HepG2 (cell line): Measurements from ENCODE around the gene NR2F1. TPM values are rescaled to one million over a fixed set of nuclear protein-coding genes. Genes with fewer than 3 reads are reported as not detected.

Source experiments
- ATAC-seq: fragments of 200-7000 bp; cut with Tn5 transposase; 3 replicates; pipeline ENCODE4 v1.9.1; 2020; ENCODE audit warnings: mild to moderate bottlenecking, moderate library complexity
- BruUV-seq: library from RNA; stranded (reverse); fragments of 400-500 nt; replicated peaks from 2 replicates; lab custom pipeline; 2021; lab: Mats Ljungman, UMichigan
- CTCF ChIA-PET: fragments of 300-600 bp; formaldehyde crosslinking; extraction: SDS; loops from one replicate; lab custom pipeline; 2021; ENCODE audit warnings: low total read pairs, inconsistent platforms, low intra/inter-chr PET ratio; lab: Yijun Ruan, JAX
- POLR2A ChIA-PET: fragments of 350-600 bp; sonication (Branson Sonifier 250); formaldehyde crosslinking; loops from one replicate; lab custom pipeline; 2020; ENCODE audit warnings: antibody characterized with exemption, inconsistent platforms; lab: Yijun Ruan, JAX
- DNase-seq: peaks from one replicate; pipeline ENCODE4 v3.0.0-alpha.2; 2015; ENCODE audit warnings: low spot score
- FAIRE-seq: peaks from 3 replicates; lab custom pipeline; 2011; peaks lifted over from hg19 to GRCh38; lab: Jason Lieb, UNC
- H2AFZ ChIP-seq: one replicate; pipeline ENCODE4 v1.6.1; 2011; ENCODE audit warnings: low read length, inconsistent platforms
- H3K27ac ChIP-seq: fragments of 300-600 bp; 3 replicates; pipeline ENCODE4 v1.8.0; 2011; ENCODE audit warnings: mixed run types, mild to moderate bottlenecking, mixed read lengths, low read length, inconsistent platforms; ENCODE audit not compliant: insufficient read depth; ENCODE audit errors: extremely low read length
- H3K27me3 ChIP-seq, 2 experiments: fragments of 200-600 bp in 1 of 2; 2 replicates in 1 of 2; 3 replicates in 1 of 2; pipeline versions ENCODE4 v1.6.0 to v1.8.0; 2011; ENCODE audit warnings: low read length in 2 of 2, mild to moderate bottlenecking in 2 of 2, moderate library complexity in 2 of 2, inconsistent platforms in 1 of 2; ENCODE audit not compliant: insufficient read depth in 2 of 2, control insufficient read depth in 1 of 2
- H3K36me3 ChIP-seq, 2 experiments: fragments of 200-600 bp in 1 of 2; replicated peaks in 1 of 2; 2 replicates in 1 of 2; 3 replicates in 1 of 2; pipeline versions ENCODE4 v1.5.1 to v1.8.0; 2011; ENCODE audit warnings: low read length in 2 of 2, inconsistent platforms in 1 of 2; ENCODE audit not compliant: insufficient read depth in 2 of 2, control insufficient read depth in 1 of 2
- H3K4me1 ChIP-seq: 2 replicates; pipeline ENCODE4 v1.5.1; 2012; ENCODE audit warnings: low read length, inconsistent platforms; ENCODE audit not compliant: insufficient read depth
- H3K4me2 ChIP-seq: 2 replicates; pipeline ENCODE4 v1.6.0; 2011; ENCODE audit warnings: low read depth, low read length, inconsistent platforms
- H3K4me3 ChIP-seq, 3 experiments: fragments of 200-600 bp in 1 of 3; sonication (generic), shearing (Covaris generic) in 1 of 3; replicated peaks in 1 of 3; 2 replicates each; pipeline ENCODE4 v1.5.1; 2011 to 2016; ENCODE audit warnings: low read length in 3 of 3, inconsistent platforms in 2 of 3, low read depth in 2 of 3, mild to moderate bottlenecking in 2 of 3, control low read depth in 1 of 3, mixed read lengths in 1 of 3; ENCODE audit not compliant: insufficient read depth in 1 of 3
- H3K79me2 ChIP-seq: one replicate; pipeline ENCODE4 v1.6.1; 2011; ENCODE audit warnings: low read length, inconsistent platforms; ENCODE audit not compliant: insufficient read depth
- H3K9ac ChIP-seq: 2 replicates; pipeline ENCODE4 v1.6.0; 2011; ENCODE audit warnings: mild to moderate bottlenecking, low read depth, low read length, inconsistent platforms; ENCODE audit not compliant: insufficient read depth
- H3K9me3 ChIP-seq: 2 replicates; pipeline ENCODE4 v1.5.1; 2012; ENCODE audit warnings: mild to moderate bottlenecking, low read length
- H4K20me1 ChIP-seq: 2 replicates; pipeline ENCODE4 v1.6.0; 2011; ENCODE audit warnings: inconsistent platforms, mild to moderate bottlenecking, low read length, moderate library complexity; ENCODE audit not compliant: insufficient read depth
- CBX2 ChIP-seq, 2 experiments: fragments of 200-600 bp in 1 of 2; sonication (generic); formaldehyde crosslinking in 1 of 2; IDR thresholded peaks; 2 replicates each; pipeline versions ENCODE4 v1.7.0 to v1.8.1; 2018 to 2022; ENCODE audit warnings: low read depth in 2 of 2, low read length in 1 of 2, mild to moderate bottlenecking in 1 of 2, missing genetic modification reagents in 1 of 2
- MED8 ChIP-seq: sonication (generic); formaldehyde crosslinking; IDR thresholded peaks from 2 replicates; pipeline ENCODE4 v1.8.1; 2023; ENCODE audit warnings: mild to moderate bottlenecking, missing genetic modification reagents; ENCODE audit not compliant: insufficient replicate concordance
- MTF2 ChIP-seq: sonication (generic); formaldehyde crosslinking; IDR thresholded peaks from 2 replicates; pipeline ENCODE4 v1.5.0; 2020; ENCODE audit warnings: missing genetic modification reagents, borderline replicate concordance
- PAF1 ChIP-seq: IDR thresholded peaks from 2 replicates; pipeline ENCODE4 v1.6.1; 2016; ENCODE audit warnings: missing genetic modification reagents, missing compliant biosample characterization
- RBFOX2 ChIP-seq: fragments of 200-400 bp; formaldehyde crosslinking; IDR thresholded peaks from 2 replicates; pipeline ENCODE4 v1.6.1; 2017; ENCODE audit warnings: low read depth, mild to moderate bottlenecking, low read length
- SALL1 ChIP-seq: sonication (generic); formaldehyde crosslinking; IDR thresholded peaks from 2 replicates; pipeline ENCODE4 v1.8.0; 2022; ENCODE audit warnings: mild to moderate bottlenecking, missing genetic modification reagents
- TMF1 ChIP-seq: sonication (generic); formaldehyde crosslinking; IDR thresholded peaks from 2 replicates; pipeline ENCODE4 v1.8.1; 2022; ENCODE audit warnings: low read depth, missing genetic modification reagents
- ZNF441 ChIP-seq: sonication (generic); formaldehyde crosslinking; IDR thresholded peaks from 2 replicates; pipeline ENCODE4 v1.7.0; 2021; ENCODE audit warnings: missing genetic modification reagents, borderline replicate concordance
- ZNF446 ChIP-seq: sonication (generic); formaldehyde crosslinking; IDR thresholded peaks from 2 replicates; pipeline ENCODE4 v1.5.0; 2020; ENCODE audit warnings: mild to moderate bottlenecking, missing genetic modification reagents
- ZNF510 ChIP-seq: sonication (generic); formaldehyde crosslinking; IDR thresholded peaks from 2 replicates; pipeline ENCODE4 v1.4.0; 2020; ENCODE audit warnings: low read depth, mild to moderate bottlenecking, missing genetic modification reagents
- ZNF563 ChIP-seq: sonication (generic); formaldehyde crosslinking; IDR thresholded peaks from 2 replicates; pipeline ENCODE4 v1.8.0; 2022; ENCODE audit warnings: mild to moderate bottlenecking, moderate library complexity, missing genetic modification reagents
- ZNF768 ChIP-seq: sonication (generic); formaldehyde crosslinking; IDR thresholded peaks from 2 replicates; pipeline ENCODE4 v1.4.0; 2020; ENCODE audit warnings: missing genetic modification reagents
- WGBS: methylation state at CpG from one replicate; pipeline ENCODE4 v1.1.6; 2017; ENCODE audit warnings: low lambda C conversion rate; 5-methylcytosine and 5-hydroxymethylcytosine counted together
- in situ Hi-C: cut with HindIII; loops from 2 replicates; pipeline ENCODE4 v1.10.0; 2017; ENCODE audit warnings: low pct_unique_long_range_greater_than_20kb; ENCODE audit not compliant: extremely low pct_ligation_motif_present
- intact Hi-C: fragments of 100-400 bp; cut with micrococcal nuclease; formaldehyde crosslinking; loops from one replicate; pipeline ENCODE4 v1.10.0; 2022; ENCODE audit not compliant: unreplicated experiment
- polyA plus RNA-seq, 8 experiments: library from polyadenylated mRNA; depleted of rRNA in 3 of 8; stranded (reverse) in 7 of 8; unstranded in 1 of 8; fragments of >200 nt; fragmentation: Illumina TruSeq in 4 of 8; extraction: Trizol in 4 of 8; gene quantifications; 2 replicates each; pipeline versions ENCODE4 v1.2.1 to v1.2.3, GENCODE V29; 2011 to 2016; ENCODE audit warnings: low read depth in 4 of 8, missing spikeins in 1 of 8, mixed read lengths in 1 of 8; ENCODE audit not compliant: insufficient read depth in 1 of 8
- total RNA-seq, 5 experiments: library from RNA; depleted of rRNA; stranded (reverse); fragments of >200 nt; fragmentation: Illumina TruSeq; extraction: Trizol; gene quantifications; 2 replicates each; pipeline ENCODE4 v1.2.3, GENCODE V29; 2016; ENCODE audit warnings: low read depth in 1 of 5
- TF ChIP-seq, protein P1 (sequence below): sonication (generic); formaldehyde crosslinking; IDR thresholded peaks from 2 replicates; pipeline ENCODE4 v1.9.0; 2021; ENCODE audit warnings: missing genetic modification reagents, mild to moderate bottlenecking, borderline replicate concordance

Gene NR2F1
- total and polyA plus RNA-seq, 2 of the 13 experiments (the other 11 are each of a cell fraction or from before 2014, with no cell fraction given): 17.1 to 59.7 TPM

DNA sequence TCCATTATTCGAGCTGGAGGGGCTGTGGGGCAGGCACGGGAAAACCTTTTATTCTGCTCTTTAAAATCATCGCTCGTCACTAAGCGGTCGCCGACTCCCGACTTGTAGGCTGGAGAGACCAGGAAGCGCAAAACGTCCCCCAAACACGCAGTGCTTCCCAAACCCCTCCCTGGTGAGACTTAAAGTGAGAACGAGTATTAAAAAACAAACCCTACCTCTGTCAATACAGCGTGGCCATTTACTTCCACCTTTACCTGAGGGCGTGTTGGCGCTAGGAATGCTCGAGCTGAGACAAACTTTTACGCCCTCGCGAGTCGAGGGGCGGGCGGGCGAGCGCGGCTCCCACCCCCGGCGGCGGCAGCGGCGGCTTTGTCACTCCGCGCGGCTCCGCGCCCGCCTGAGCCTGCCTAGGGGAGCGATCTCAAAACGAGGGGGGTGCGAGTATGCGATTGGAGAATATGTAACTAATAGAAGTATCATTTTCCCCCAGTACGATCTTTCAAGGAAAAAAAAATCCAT, 2.0 kb upstream of the NR2F1 start, which contains the start of gene NR2F1-AS1:
Gene NR2F1-AS1 (minus strand): TSS at position 293 of the 519 bp plus-strand sequence.
- under 1% methylated on average over 34 of the region's 41 CpGs for WGBS
- H3K9me3 ChIP-seq: no peaks in the 10 kb centered on the region
- ChIA-PET POLR2A (no interaction called here), CTCF (interaction anchor here (1.5 to 2.1 kb wide), 2 partner anchors 220 to 334 kb away, joined by 8 to 19 read pairs; no protein-coding TSS in a partner anchor)
- FAIRE-seq (no peak), ATAC-seq (peak; percentile 10), DNase-seq (no peak)
- in situ Hi-C loops (loop anchor here (5.0 to 10.0 kb wide), 3 partner anchors 211 to 694 kb away; no protein-coding TSS in a partner anchor), intact Hi-C loops (loop anchor here (2.0 to 5.0 kb wide), 6 partner anchors 218 to 654 kb away; a partner anchor contains a TSS)
- H3K36me3 ChIP-seq: no peaks in the 10 kb centered on the region
- BruUV-seq: no TSS peak
- H3K4me1 ChIP-seq: peaks cover 21% of the 10 kb centered on the region
- H3K79me2 ChIP-seq: peaks cover 16% of the 10 kb centered on the region
- peak within 1 kb of the TSS; percentile 97 for H3K4me2 ChIP-seq
- H3K27ac ChIP-seq: peak within 1 kb of the TSS; percentile 41
- peak within 1 kb of the TSS; percentile 23 for H2AFZ ChIP-seq
- peaks cover 12% of the 10 kb centered on the region for H4K20me1 ChIP-seq
- peak within 1 kb of the TSS; percentile 67 to 96 (median 71) for H3K4me3 ChIP-seq
- peak within 1 kb of the TSS; percentile 63 for H3K9ac ChIP-seq
- peaks cover 3 to 22% of the 10 kb centered on the region in 2 experiments; a peak in 3 of 5 replicates for H3K27me3 ChIP-seq
- TF ChIP-seq ZNF768 (CRISPR knock-in tag) (0 out of 2 replicates have a peak, but pooled peaks have one; percentile 3), ZNF510 (0 out of 2 replicates have a peak, but pooled peaks have one; percentile 68), SALL1 (CRISPR knock-in tag) (0 out of 2 replicates have a peak, but pooled peaks have one; percentile 26), TMF1 (0 out of 2 replicates have a peak, but pooled peaks have one; percentile 52), ZNF441 (CRISPR knock-in tag) (peak; percentile 22; the same call in 1 of the 2 replicates), CBX2 (IDR thresholded peaks at IDR 0.05; ENCODE audit: low read depth, low read length) (0 out of 2 replicates have a peak, but pooled peaks have one; percentile 39), CBX2 (CRISPR knock-in tag; IDR thresholded peaks at IDR 0.05; ENCODE audit: low read depth) (no peak), ZNF446 (no peak), PAF1 (CRISPR knock-in tag) (no peak), RBFOX2 (peak; percentile 66; the same call in 1 of the 2 replicates), MED8 (no peak), MTF2 (CRISPR knock-in tag) (peak; percentile 73; the same call in 1 of the 2 replicates), ZNF563 (CRISPR knock-in tag) (peak; percentile 20; the same call in 1 of the 2 replicates)
- TF ChIP-seq, protein P1, sequence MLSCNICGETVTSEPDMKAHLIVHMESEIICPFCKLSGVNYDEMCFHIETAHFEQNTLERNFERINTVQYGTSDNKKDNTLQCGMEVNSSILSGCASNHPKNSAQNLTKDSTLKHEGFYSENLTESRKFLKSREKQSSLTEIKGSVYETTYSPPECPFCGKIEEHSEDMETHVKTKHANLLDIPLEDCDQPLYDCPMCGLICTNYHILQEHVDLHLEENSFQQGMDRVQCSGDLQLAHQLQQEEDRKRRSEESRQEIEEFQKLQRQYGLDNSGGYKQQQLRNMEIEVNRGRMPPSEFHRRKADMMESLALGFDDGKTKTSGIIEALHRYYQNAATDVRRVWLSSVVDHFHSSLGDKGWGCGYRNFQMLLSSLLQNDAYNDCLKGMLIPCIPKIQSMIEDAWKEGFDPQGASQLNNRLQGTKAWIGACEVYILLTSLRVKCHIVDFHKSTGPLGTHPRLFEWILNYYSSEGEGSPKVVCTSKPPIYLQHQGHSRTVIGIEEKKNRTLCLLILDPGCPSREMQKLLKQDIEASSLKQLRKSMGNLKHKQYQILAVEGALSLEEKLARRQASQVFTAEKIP (CRISPR knock-in tag): no peak
